Prostate gland (tissue), 2 donors: ENCODE results near the gene ANKRD55. TPM values are rescaled to one million over a fixed set of nuclear protein-coding genes. Genes with fewer than 3 reads are reported as not detected.

ENCODE experiments used
- DNase-seq: peaks from one replicate; pipeline ENCODE4 v3.0.0-alpha.2; 2019; ENCODE audit warnings: low spot score
- H3K27ac ChIP-seq, 2 donors: fragments of 200-600 bp; sonication (generic); 2 replicates each; pipeline ENCODE4 v1.5.1; 2017 to 2019
- H3K27me3 ChIP-seq: fragments of 200-600 bp; sonication (generic); replicated peaks from 2 replicates; pipeline ENCODE4 v1.5.1; 2019; ENCODE audit not compliant: insufficient read depth
- H3K36me3 ChIP-seq, 2 donors: fragments of 200-600 bp; sonication (generic); 1 replicate in 1 of 2; 2 replicates in 1 of 2; pipeline versions ENCODE4 v1.5.1 to v1.8.1; 2017 to 2019
- H3K4me1 ChIP-seq: fragments of 200-600 bp; sonication (generic); replicated peaks from 2 replicates; pipeline ENCODE4 v1.5.1; 2019
- H3K4me3 ChIP-seq, 2 donors: fragments of 200-600 bp; sonication (generic); 2 replicates each; pipeline ENCODE4 v1.5.1; 2017 to 2019
- H3K9me3 ChIP-seq: fragments of 200-600 bp; sonication (generic); 2 replicates; pipeline ENCODE4 v1.5.1; 2017
- CTCF ChIP-seq, 4 experiments: fragments of 200-600 bp in 2 of 4; fragments of 450-650 bp in 2 of 4; sonication (generic) in 2 of 4; IDR thresholded peaks; 1 replicate in 3 of 4; 2 replicates in 1 of 4; pipeline ENCODE4 v1.5.1; 2016 to 2019; ENCODE audit warnings: antibody characterized with exemption in 4 of 4, mild to moderate bottlenecking in 2 of 4, moderate library complexity in 2 of 4
- POLR2A ChIP-seq: fragments of 450-650 bp; IDR thresholded peaks from one replicate; pipeline ENCODE4 v1.6.1; 2016; ENCODE audit warnings: antibody characterized with exemption, mild to moderate bottlenecking
- POLR2AphosphoS5 ChIP-seq: sonication (generic); formaldehyde crosslinking; IDR thresholded peaks from one replicate; pipeline ENCODE4 v1.6.1; 2017; ENCODE audit warnings: antibody characterized with exemption
- WGBS: methylation state at CpG from one replicate; pipeline ENCODE4 v1.1.5; 2018; 5-methylcytosine and 5-hydroxymethylcytosine counted together
- intact Hi-C: fragments of 100-400 bp; cut with DNase I; formaldehyde crosslinking; loops from one replicate; pipeline ENCODE4 v1.14.2; 2022
- total RNA-seq, 2 donors: library from RNA; depleted of rRNA; stranded (reverse); fragments of >200 nt; gene quantifications; one replicate each; pipeline ENCODE4 v1.1.0, GENCODE V29; 2016

The ANKRD55 gene
- total RNA-seq, 2 donors from 2014 or later: 1.1 TPM; not detected in 1

- no peak overlapping the region for H3K27ac ChIP-seq
- no peaks in the 10 kb centered on the region for H3K27me3 ChIP-seq
- 21% methylated on average over 3 of the region's 3 CpGs for WGBS
- H3K4me1 ChIP-seq: no peaks in the 10 kb centered on the region
- no peaks in the 10 kb centered on the region for H3K36me3 ChIP-seq
- TF ChIP-seq POLR2A (no peak), CTCF (IDR thresholded peaks at IDR 0.05) (no peak), POLR2AphosphoS5 (no peak)
- intact Hi-C loops: no loop called here
- DNase-seq: no peak
- no peaks in the 10 kb centered on the region for H3K9me3 ChIP-seq
- H3K4me3 ChIP-seq: no peak overlapping the region
These were observed 68.8 kb downstream of the ANKRD55 start for GRCh38 chr5:56164376-56164775.

GRCh38 chr5:56161927-56162326, 71.2 kb downstream of the ANKRD55 start:
- Histone ChIP-seq H3K4me1 (no peaks in the 10 kb centered on the region), H3K4me3 (no peak overlapping the region), H3K27ac (no peak overlapping the region), H3K9me3 (no peaks in the 10 kb centered on the region), H3K36me3 (no peaks in the 10 kb centered on the region), H3K27me3 (no peaks in the 10 kb centered on the region)
- no peak for DNase-seq
- 75% methylated on average over 1 of the region's 1 CpG for WGBS
- intact Hi-C loops: no loop called here
- no peak for TF ChIP-seq POLR2A
- TF ChIP-seq CTCF (IDR thresholded peaks at IDR 0.05): no peak

- Histone ChIP-seq H3K36me3 (no peaks in the 10 kb centered on the region), H3K27me3 (no peaks in the 10 kb centered on the region), H3K4me1 (no peaks in the 10 kb centered on the region), H3K27ac (no peak overlapping the region), H3K4me3 (no peak overlapping the region), H3K9me3 (no peaks in the 10 kb centered on the region)
- 88% methylated on average over 3 of the region's 3 CpGs for WGBS
- intact Hi-C loops: no loop called here
- DNase-seq: no peak
- TF ChIP-seq CTCF (IDR thresholded peaks at IDR 0.05) (no peak), POLR2A (no peak), POLR2AphosphoS5 (no peak)
These were observed 71.7 kb downstream of the ANKRD55 start for GRCh38 chr5:56161439-56161823.

GRCh38 chr5:56160723-56161438, 72.2 kb downstream of the ANKRD55 start:
- intact Hi-C loops: no loop called here
- no peak for DNase-seq

More at GRCh38 chr5:56160723-56161438, 72.2 kb downstream of the ANKRD55 start:
- no peak overlapping the region for H3K27ac ChIP-seq
- no peaks in the 10 kb centered on the region for H3K9me3 ChIP-seq
- no peaks in the 10 kb centered on the region for H3K4me1 ChIP-seq
- no peak overlapping the region for H3K4me3 ChIP-seq
- H3K36me3 ChIP-seq: no peaks in the 10 kb centered on the region
- TF ChIP-seq CTCF (IDR thresholded peaks at IDR 0.05) (no peak), POLR2A (no peak), POLR2AphosphoS5 (no peak)
- no peaks in the 10 kb centered on the region for H3K27me3 ChIP-seq
- WGBS: 85% methylated on average over 4 of the region's 4 CpGs
